H1 (cell line): ENCODE data around the gene PNPLA1. TPM values are rescaled to one million over a fixed set of nuclear protein-coding genes. Genes with fewer than 3 reads are reported as not detected.

ENCODE experiments used
- CTCF ChIA-PET: fragments of 300-600 bp; sonication (Branson Sonifier 250); formaldehyde crosslinking; loops from one replicate; lab custom pipeline; 2021; ENCODE audit not compliant: partially characterized antibody; lab: Charles Lee
- POLR2A ChIA-PET: fragments of 300-600 bp; sonication (Branson Sonifier 250); formaldehyde crosslinking; loops from one replicate; lab custom pipeline; 2021; ENCODE audit warnings: inconsistent platforms; ENCODE audit not compliant: partially characterized antibody; lab: Charles Lee
- DNase-seq, 2 experiments: peaks; one replicate each; pipeline versions ENCODE4 v3.0.0 to v3.0.0-alpha.2; 2010 to 2022; ENCODE audit warnings: low spot score in 2 of 2, low read depth in 1 of 2, mixed read lengths in 1 of 2
- FAIRE-seq: peaks from 2 replicates; lab custom pipeline; 2011; peaks lifted over from hg19 to GRCh38; lab: Jason Lieb, UNC
- H2AFZ ChIP-seq: 2 replicates; pipeline ENCODE4 v1.8.1; 2012; ENCODE audit warnings: low read length, inconsistent platforms
- H2AK5ac ChIP-seq: 2 replicates; pipeline ENCODE4 v1.6.1; 2013; ENCODE audit warnings: low read depth, low read length
- H2BK120ac ChIP-seq: replicated peaks from 2 replicates; pipeline ENCODE3; 2013; ENCODE audit warnings: low read depth, low read length, inconsistent platforms
- H2BK12ac ChIP-seq: 2 replicates; pipeline ENCODE4 v1.6.1; 2013; ENCODE audit warnings: low read depth, low read length
- H2BK15ac ChIP-seq: 2 replicates; pipeline ENCODE4 v1.6.1; 2013; ENCODE audit warnings: low read length
- H2BK20ac ChIP-seq: 2 replicates; pipeline ENCODE4 v1.6.1; 2013; ENCODE audit warnings: low read length
- H2BK5ac ChIP-seq: 2 replicates; pipeline ENCODE4 v1.6.1; 2013; ENCODE audit warnings: low read depth, low read length
- H3K14ac ChIP-seq: 2 replicates; pipeline ENCODE4 v1.6.1; 2013; ENCODE audit warnings: inconsistent platforms; ENCODE audit not compliant: insufficient read length
- H3K18ac ChIP-seq: 2 replicates; pipeline ENCODE4 v1.6.1; 2013; ENCODE audit warnings: low read length; ENCODE audit errors: extremely low read depth
- H3K23ac ChIP-seq: 2 replicates; pipeline ENCODE4 v1.6.1; 2013; ENCODE audit warnings: inconsistent platforms; ENCODE audit not compliant: insufficient read length
- H3K23me2 ChIP-seq: 2 replicates; pipeline ENCODE4 v1.6.1; 2013; ENCODE audit warnings: low read depth, low read length
- H3K27ac ChIP-seq: 2 replicates; pipeline ENCODE4 v1.6.1; 2011; ENCODE audit warnings: low read depth, low read length, inconsistent platforms
- H3K27me3 ChIP-seq, 4 experiments: replicated peaks in 1 of 4; 1 replicate in 1 of 4; 2 replicates in 3 of 4; pipeline versions ENCODE4 v1.6.1 to v1.8.1; 2011 to 2013; ENCODE audit warnings: low read length in 3 of 4, mild to moderate bottlenecking in 3 of 4, inconsistent platforms in 2 of 4, mixed read lengths in 2 of 4, moderate library complexity in 1 of 4; ENCODE audit not compliant: control insufficient read depth in 3 of 4, insufficient read depth in 3 of 4; ENCODE audit errors: extremely low read depth in 1 of 4
- H3K36me3 ChIP-seq, 4 experiments: 2 replicates each; pipeline versions ENCODE4 v1.6.1 to v1.8.1; 2011 to 2013; ENCODE audit warnings: mild to moderate bottlenecking in 4 of 4, low read length in 3 of 4, moderate library complexity in 2 of 4, control low read depth in 1 of 4, inconsistent platforms in 1 of 4; ENCODE audit not compliant: insufficient read depth in 4 of 4, control insufficient read depth in 2 of 4
- H3K4ac ChIP-seq: replicated peaks from 2 replicates; pipeline ENCODE3; 2013; ENCODE audit warnings: low read length, low read depth, mixed read lengths, inconsistent platforms; ENCODE audit not compliant: insufficient read length
- H3K4me1 ChIP-seq, 4 experiments: replicated peaks in 1 of 4; 1 replicate in 1 of 4; 2 replicates in 3 of 4; pipeline versions ENCODE4 v1.6.1 to v1.8.1; 2011 to 2013; ENCODE audit warnings: low read length in 3 of 4, inconsistent platforms in 2 of 4, mixed read lengths in 1 of 4; ENCODE audit not compliant: insufficient read depth in 4 of 4, control insufficient read depth in 3 of 4
- H3K4me2 ChIP-seq, 2 experiments: 2 replicates each; pipeline versions ENCODE4 v1.6.1 to v1.8.1; 2011 to 2013; ENCODE audit warnings: low read depth in 2 of 2, low read length in 2 of 2, control low read depth in 1 of 2, inconsistent platforms in 1 of 2, mild to moderate bottlenecking in 1 of 2; ENCODE audit not compliant: insufficient read depth in 1 of 2
- H3K4me3 ChIP-seq, 4 experiments: fragments of 200-600, 300-600 bp in 1 of 4; sonication (generic), shearing (Covaris generic), sonication (Bioruptor Twin) in 1 of 4; 2 replicates each; pipeline versions ENCODE4 v1.5.1 to v1.8.1; 2011 to 2016; ENCODE audit warnings: low read length in 4 of 4, low read depth in 3 of 4, control low read depth in 2 of 4, inconsistent platforms in 2 of 4, mild to moderate bottlenecking in 2 of 4, mixed read lengths in 1 of 4, moderate library complexity in 1 of 4; ENCODE audit not compliant: insufficient read depth in 2 of 4; ENCODE audit errors: extremely low read depth in 1 of 4
- H3K56ac ChIP-seq: replicated peaks from 2 replicates; pipeline ENCODE3; 2013; ENCODE audit warnings: low read depth, mild to moderate bottlenecking, mixed read lengths, low read length, inconsistent platforms; ENCODE audit not compliant: insufficient read length
- H3K79me1 ChIP-seq: 2 replicates; pipeline ENCODE4 v1.6.1; 2013; ENCODE audit warnings: low read depth, low read length, control low read depth
- H3K79me2 ChIP-seq, 2 experiments: 2 replicates each; pipeline versions ENCODE4 v1.6.1 to v1.8.1; 2012 to 2013; ENCODE audit warnings: low read length in 2 of 2, mild to moderate bottlenecking in 2 of 2, inconsistent platforms in 1 of 2; ENCODE audit not compliant: insufficient read depth in 2 of 2, control insufficient read depth in 1 of 2
- H3K9ac ChIP-seq, 4 experiments: replicated peaks in 1 of 4; 1 replicate in 1 of 4; 2 replicates in 3 of 4; pipeline versions ENCODE4 v1.6.1 to v1.8.1; 2011 to 2013; ENCODE audit warnings: low read depth in 3 of 4, low read length in 3 of 4, control low read depth in 2 of 4, mild to moderate bottlenecking in 2 of 4, moderate library complexity in 2 of 4, inconsistent platforms in 1 of 4; ENCODE audit errors: extremely low read depth in 1 of 4
- H3K9me3 ChIP-seq, 2 experiments: 2 replicates each; pipeline versions ENCODE4 v1.6.1 to v1.8.1; 2012 to 2013; ENCODE audit warnings: mild to moderate bottlenecking in 2 of 2, moderate library complexity in 2 of 2, control low read depth in 1 of 2, inconsistent platforms in 1 of 2, low read depth in 1 of 2, low read length in 1 of 2, mixed read lengths in 1 of 2; ENCODE audit not compliant: insufficient read depth in 2 of 2
- H4K20me1 ChIP-seq, 2 experiments: replicated peaks in 1 of 2; 2 replicates each; pipeline versions ENCODE3 to v1.8.1; 2011 to 2013; ENCODE audit warnings: inconsistent platforms in 2 of 2, low read length in 2 of 2, mild to moderate bottlenecking in 1 of 2; ENCODE audit not compliant: insufficient read depth in 2 of 2, control insufficient read depth in 1 of 2
- H4K5ac ChIP-seq: 2 replicates; pipeline ENCODE4 v1.6.1; 2013; ENCODE audit warnings: low read length, low read depth, mixed read lengths, inconsistent platforms; ENCODE audit not compliant: insufficient read length
- H4K8ac ChIP-seq: 2 replicates; pipeline ENCODE4 v1.8.0; 2013; ENCODE audit warnings: mild to moderate bottlenecking, moderate library complexity, low read length, inconsistent platforms; ENCODE audit not compliant: insufficient read depth; ENCODE audit errors: extremely low read depth
- H4K91ac ChIP-seq: replicated peaks from 2 replicates; pipeline ENCODE3; 2013; ENCODE audit warnings: low read length, mixed read lengths, inconsistent platforms; ENCODE audit not compliant: insufficient read length
- WGBS, 2 experiments: shearing (Covaris generic) in 1 of 2; methylation state at CpG; one replicate each; pipeline versions ENCODE4 v1.1.6 to v1.1.7; 2013 to 2015; ENCODE audit warnings: low lambda C conversion rate in 2 of 2, mixed read lengths in 2 of 2, inconsistent platforms in 1 of 2, low coverage in 1 of 2, missing lambda C conversion rate in 1 of 2; ENCODE audit not compliant: insufficient replicate concordance in 2 of 2, insufficient coverage in 1 of 2, insufficient read length in 1 of 2; ENCODE audit errors: extremely low coverage in 1 of 2, missing lambda C conversion rate in 1 of 2; 5-methylcytosine and 5-hydroxymethylcytosine counted together
- polyA plus RNA-seq, 7 experiments: library from polyadenylated mRNA; depleted of rRNA in 3 of 7; stranded (reverse) in 5 of 7; unstranded in 2 of 7; fragments of >200 nt in 5 of 7; fragments of 200-250 nt in 2 of 7; gene quantifications; 1 replicate in 5 of 7; 2 replicates in 1 of 7; 4 replicates in 1 of 7; pipeline versions ENCODE4 v1.2.1 to v1.2.3, GENCODE V29; 2011 to 2013; ENCODE audit warnings: missing spikeins in 2 of 7, mixed read lengths in 2 of 7
- total RNA-seq: library from RNA; stranded (reverse); fragmentation: NEBNext Ultra II Directional; extraction: Animal tissue kit (Norgen Biotek cat#: 25700); gene quantifications from 2 replicates; pipeline ENCODE4 v1.2.1, GENCODE V29; 2021

The PNPLA1 gene
- total and polyA plus RNA-seq, 2 of the 8 experiments (the other 6 are each of a cell fraction or from before 2014, with no cell fraction given): not detected

DNA sequence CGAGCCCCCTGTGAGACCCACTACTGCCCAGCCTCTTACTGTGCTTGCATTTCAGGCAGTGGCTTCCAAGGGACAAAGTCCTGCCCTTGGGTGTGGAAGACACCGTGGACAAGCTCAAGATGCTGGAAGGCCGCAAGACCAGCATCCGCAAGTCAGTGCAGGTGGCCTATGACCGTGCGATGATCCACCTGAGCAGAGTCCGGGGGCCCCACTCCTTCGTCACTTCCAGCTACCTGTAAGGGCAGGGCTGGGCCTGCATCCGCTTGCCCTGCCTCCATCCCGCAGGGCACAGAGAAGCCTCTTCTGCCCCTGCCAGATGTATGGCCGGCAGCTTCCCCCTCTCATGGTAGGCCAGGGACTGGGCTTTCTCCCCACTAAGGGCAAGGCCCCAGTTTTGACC lies 39.5 kb upstream of the PNPLA1 start:
- Histone ChIP-seq H3K4ac (no peak overlapping the region), H3K79me1 (no peaks in the 10 kb centered on the region), H2BK20ac (no peak overlapping the region), H4K91ac (no peak overlapping the region), H2BK15ac (no peak overlapping the region), H3K56ac (no peak overlapping the region), H3K79me2 (no peaks in the 10 kb centered on the region), H3K9ac (no peak overlapping the region), H3K18ac (no peak overlapping the region), H2AK5ac (no peak overlapping the region), H3K4me1 (no peaks in the 10 kb centered on the region; a peak in 1 of 7 replicates), H3K4me3 (no peak overlapping the region), H3K4me2 (no peak overlapping the region), H2BK12ac (no peak overlapping the region), H3K23ac (no peak overlapping the region), H2BK5ac (no peak overlapping the region), H4K20me1 (no peaks in the 10 kb centered on the region), H3K36me3 (peaks cover 7 to 32% (median 24%) of the 10 kb centered on the region in 4 experiments; a peak in 6 of 8 replicates), H2AFZ (no peak overlapping the region), H2BK120ac (no peak overlapping the region), H3K27me3 (no peaks in the 10 kb centered on the region), H4K8ac (no peak overlapping the region), H4K5ac (no peak overlapping the region), H3K27ac (no peak overlapping the region), H3K14ac (no peak overlapping the region), H3K9me3 (no peaks in the 10 kb centered on the region), H3K23me2 (no peaks in the 10 kb centered on the region)
- FAIRE-seq (no peak), DNase-seq (no peak)
- 91% methylated on average over 11 of the region's 11 CpGs; no CpG with 5 or more reads in 1 of the 2 experiments for WGBS, 2 experiments
- ChIA-PET POLR2A (interaction anchor here (1.2 kb wide), 2 partner anchors 11 to 15 kb away, joined by 3 to 4 read pairs; no protein-coding TSS in a partner anchor), CTCF (interaction anchor here (0.7 kb wide), 1 partner anchor 20 kb away, joined by 3 read pairs; no protein-coding TSS in a partner anchor)
